OCI-LY1 (cell line): ENCODE results near the gene RGS5.

Experiments used
- CTCF ChIP-seq: fragments of 200-600 bp; sonication (generic), shearing (Covaris generic); IDR thresholded peaks from 2 replicates; pipeline ENCODE4 v1.5.1; 2017; ENCODE audit warnings: mild to moderate bottlenecking, antibody characterized with exemption, low read length, moderate library complexity, mixed read lengths
- EZH2 ChIP-seq: fragments of 200-600 bp; sonication (generic), shearing (Covaris generic); IDR thresholded peaks from 2 replicates; pipeline ENCODE4 v1.8.0; 2017; ENCODE audit warnings: borderline replicate concordance, mixed run types, mild to moderate bottlenecking, antibody characterized with exemption, low read length, moderate library complexity, mixed read lengths

GRCh38 chr1:163155606-163156005 lies 47.1 kb downstream of the RGS5 start:
- no peak for TF ChIP-seq CTCF
- TF ChIP-seq EZH2, result no peak
